ENCODE data around the gene FASN.

Gene FASN

DNA sequence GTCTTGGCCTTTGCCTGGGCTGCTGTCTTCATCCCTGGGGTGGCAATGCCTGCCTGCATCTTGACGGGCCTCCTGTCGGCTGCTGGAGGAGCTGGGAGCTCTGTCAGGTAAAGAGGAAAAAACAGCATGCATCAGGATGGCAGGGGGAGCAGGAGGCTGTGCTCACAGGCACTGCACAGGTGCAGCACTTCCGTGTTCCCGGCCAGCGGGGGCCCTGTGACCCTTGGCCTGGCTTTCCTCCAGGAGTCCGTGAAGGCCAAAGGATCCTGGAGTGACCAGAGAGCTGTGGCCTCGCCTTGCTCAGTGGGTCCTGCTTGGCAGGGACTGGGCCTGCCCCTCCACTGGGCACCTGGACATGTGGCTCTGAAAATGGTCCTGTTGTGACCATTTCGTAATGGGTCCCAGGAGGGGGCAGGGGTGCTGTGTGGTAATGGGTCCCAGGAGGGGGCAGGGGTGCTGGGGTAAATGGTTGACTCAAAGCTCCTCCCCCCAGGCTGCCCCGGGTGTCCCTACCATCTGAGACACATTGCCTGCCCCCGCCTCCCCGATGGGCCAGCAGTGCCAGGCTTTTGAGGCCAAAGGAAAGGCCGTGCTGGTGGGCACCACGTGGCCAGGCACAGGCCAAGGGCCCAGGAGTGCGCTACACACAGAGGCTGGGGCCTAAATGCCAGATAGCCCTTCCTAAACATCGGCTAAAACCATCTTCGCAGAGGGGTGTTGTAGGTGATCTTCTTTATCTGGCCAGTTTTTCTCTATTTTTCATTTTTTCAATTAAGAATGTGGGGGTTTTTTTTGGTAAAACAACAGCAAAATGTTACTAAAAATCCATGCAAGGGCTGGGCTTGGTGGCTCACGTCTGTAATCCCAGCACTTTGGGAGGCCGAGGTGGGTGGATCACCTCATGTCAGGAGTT lies 4.0 kb upstream of the FASN start:
- DNase-seq (ENCODE audit: low read depth, low spot score): no peak

GRCh38 chr17:82101301-82101715 lies 3.3 kb upstream of the FASN start:
- DNase-seq (ENCODE audit: low read depth, low spot score): no peak

DNA sequence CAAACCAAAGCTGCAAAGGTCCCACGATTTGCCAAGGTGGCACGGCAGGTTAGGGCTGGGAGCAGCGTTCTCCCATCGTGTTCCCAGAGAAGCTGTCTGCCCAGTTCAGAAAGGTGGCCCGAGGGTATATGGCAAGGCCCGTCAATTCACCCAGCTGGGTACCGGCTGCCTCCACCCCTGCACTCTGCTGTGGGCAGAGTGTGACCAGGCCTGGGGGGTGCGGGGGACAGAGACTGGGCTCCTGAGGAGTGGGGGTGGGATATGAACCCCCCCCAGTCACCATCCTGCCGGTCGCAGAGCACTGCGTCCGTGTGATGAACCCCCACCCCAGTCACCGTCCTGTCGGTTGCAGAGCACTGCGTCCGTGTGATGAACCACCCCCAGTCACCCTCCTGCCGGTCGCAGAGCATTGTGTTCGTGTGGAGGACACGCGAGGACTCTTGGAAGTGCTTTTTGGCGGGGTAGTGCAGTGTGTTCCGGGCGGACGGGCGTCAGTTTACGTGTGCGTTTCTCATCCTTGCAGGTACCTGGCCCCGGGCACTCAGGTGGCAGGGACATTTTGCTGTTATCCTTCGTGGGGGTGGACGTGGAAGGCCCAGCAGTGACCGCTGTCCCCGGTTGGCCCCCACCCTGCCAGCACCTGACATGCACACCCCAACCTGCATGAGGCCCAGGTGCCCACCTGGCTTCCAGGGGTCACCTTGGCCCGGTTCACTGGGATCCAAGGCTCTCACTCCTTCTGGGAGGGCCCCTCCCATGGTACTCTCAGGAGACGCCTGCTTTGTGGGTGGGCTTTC lies 2.7 kb upstream of the FASN start:
- DNase-seq (ENCODE audit: low read depth, low spot score): no peak

- DNase-seq (ENCODE audit: low read depth, low spot score): no peak
These were observed 1.1 kb upstream of the FASN start for GRCh38 chr17:82098939-82099763.

GRCh38 chr17:82097919-82098168 lies 192 bp downstream of the FASN start:
- DNase-seq (ENCODE audit: low read depth, low spot score): no peak

DNA sequence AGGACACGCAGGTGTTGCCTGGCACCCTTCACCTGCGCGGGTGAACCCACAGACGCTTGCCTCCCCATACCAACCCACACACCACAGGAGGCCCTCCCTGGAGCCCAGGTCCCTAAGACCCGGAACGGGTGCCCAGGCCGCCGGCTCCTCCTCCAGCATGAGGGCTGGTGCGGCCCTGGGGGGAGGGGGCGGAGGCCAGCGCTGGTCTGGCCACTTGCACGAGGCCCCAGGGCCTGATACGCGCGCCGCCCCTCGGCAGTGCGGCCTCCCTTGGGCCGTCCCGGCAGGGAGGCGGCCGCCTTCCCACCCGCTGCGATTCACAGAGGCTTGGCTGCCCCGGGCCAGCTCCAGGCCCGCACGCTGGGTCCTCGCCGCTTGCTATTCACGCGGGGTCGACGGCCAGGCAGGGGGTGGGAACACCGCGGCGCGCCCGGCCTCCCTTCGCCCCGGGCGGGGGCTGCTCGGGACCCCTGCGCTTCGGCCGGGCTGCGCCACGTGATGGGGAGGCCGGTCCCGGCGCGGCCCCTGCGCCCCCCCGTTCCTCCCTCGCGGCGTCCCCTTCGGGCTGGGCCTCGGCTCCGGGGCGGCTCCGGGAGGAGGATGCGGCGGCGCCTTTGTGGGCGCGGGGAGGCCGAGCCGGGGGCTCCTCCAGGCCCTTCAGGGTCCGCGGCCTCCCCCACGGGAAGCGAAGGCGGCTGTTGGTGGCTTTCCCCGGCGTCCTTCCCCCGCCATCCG lies 685 bp downstream of the FASN start:
- DNase-seq (ENCODE audit: low read depth, low spot score): no peak

DNA sequence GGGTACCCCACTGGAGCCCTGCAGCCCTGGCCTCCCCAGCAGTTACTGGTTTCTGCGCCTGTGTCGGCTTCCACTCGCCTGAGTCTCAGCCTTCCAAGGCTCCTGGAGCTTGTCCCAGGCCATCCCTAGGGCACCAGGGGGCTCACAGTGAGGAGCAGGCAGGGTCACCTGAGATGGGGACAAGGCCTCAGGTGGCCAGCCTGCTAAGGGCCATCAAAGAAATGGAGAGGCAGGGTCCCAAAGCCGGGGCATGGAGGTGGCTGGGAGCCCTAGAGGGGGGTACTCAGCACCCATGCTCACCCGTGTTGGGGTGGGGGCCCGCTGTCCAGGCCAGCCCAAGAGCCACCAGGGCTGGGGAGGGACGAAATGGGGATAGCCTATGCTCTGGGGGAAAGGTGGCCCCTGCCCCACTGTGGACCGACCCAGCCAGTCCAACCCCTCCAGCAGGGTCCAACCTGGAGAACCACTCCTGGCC lies 1.3 kb downstream of the FASN start:
- DNase-seq (ENCODE audit: low read depth, low spot score): no peak

DNA sequence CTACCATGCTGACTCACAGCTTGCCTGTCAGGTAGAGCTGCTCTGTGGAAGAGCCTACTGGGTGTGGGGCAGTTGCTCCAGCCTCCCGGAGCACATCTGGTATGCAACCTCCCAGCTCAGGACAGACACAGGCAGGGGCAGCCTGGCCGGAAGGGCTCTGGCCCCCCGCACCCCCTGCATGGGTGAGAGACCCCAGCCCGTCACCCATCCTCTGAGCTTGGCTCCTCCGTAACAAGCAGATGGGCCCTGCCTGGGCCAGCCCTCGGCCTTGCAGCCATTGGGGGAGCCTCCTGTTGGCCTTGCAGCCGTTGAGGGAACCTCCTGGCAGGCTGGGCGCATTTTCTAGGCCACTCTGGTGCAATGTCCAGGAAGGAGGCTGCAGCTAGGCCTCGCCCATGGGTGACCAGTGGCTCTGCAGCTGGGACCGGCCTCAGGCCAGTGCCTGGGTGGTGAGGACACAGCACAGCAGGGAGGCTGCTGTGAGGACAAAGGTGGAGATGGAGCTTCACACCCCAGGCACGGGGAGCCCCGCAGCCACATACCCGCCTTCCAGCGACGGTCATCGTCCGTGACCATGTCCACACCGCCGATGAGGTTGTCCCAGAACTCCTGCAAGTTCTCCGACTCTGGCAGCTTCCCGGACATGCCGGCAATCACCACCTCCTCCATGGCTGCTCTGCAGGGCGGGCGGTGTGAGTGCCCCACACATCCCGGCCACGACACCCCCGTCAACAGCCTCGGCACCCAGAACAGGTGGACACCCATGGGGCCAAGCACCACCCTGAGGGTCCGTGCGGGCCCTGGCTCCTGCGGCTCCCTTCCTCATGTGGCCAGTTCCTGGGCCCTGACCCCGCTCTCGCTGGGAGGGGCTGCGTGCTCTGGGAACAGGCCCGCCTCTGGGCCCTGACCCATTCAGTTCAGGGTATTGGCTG lies 2.0 kb downstream of the FASN start:
- no peak for DNase-seq (ENCODE audit: low read depth, low spot score)

GRCh38 chr17:82094931-82095776 lies 2.9 kb downstream of the FASN start:
- no peak for DNase-seq (ENCODE audit: low read depth, low spot score)

- no peak for DNase-seq (ENCODE audit: low read depth, low spot score)
These were observed 4.9 kb downstream of the FASN start for GRCh38 chr17:82092995-82093751.

DNA sequence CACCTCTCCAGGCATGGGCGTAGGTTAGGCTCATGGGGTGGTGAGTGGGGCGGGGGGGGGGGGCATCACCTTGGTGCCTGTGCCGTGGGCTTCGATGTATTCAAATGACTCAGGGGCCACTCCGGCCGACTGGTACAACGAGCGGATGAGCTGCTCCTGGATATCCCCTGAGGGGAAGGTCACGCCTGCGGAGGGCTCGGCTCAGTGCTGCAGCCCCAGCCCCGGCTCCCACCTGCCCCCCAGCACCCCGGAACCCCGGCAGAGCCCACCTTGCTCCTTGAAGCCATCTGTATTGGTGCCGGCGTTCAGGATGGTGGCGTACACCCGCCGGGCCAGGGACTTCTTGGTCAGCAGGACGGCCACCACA lies 5.4 kb downstream of the FASN start:
- no peak for DNase-seq (ENCODE audit: low read depth, low spot score)

GRCh38 chr17:82092094-82092586 lies 5.9 kb downstream of the FASN start:
- no peak for DNase-seq (ENCODE audit: low read depth, low spot score)

- DNase-seq (ENCODE audit: low read depth, low spot score): no peak
These were observed 6.6 kb downstream of the FASN start for GRCh38 chr17:82091264-82092066.

DNA sequence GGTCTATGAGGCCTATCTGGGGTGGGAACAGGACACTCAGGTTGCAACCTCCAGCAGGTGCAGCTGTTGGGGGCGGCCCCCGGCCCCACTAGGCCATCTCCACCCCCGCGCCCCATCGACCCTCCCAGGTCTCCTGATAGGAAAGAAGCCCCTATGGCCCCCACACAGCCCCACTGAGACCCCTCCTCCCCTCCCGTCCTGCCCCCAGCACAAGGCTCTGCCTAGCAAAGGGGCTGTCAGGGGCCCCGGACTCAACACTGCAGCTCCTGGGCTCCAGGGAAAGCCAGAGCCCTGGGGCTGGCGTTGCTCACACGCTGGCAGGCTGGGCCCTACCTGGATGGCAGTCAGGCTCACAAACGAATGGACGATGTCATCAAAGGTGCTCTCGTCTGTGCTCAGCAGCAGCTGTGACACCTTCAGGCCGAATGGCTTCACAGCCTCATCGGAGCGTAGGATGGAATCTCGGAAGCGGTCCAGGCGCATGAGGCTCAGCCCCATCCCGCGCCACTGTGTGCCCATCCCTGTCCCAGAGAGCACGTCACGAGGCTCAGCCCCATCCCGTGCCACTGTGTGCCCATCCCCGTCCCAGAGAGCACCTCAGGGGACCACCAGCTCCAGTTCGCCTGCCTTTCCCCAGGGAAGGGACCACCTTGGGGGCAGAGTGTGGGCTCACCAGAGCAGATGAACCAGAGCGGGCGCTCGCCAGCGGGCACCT lies 7.3 kb downstream of the FASN start:
- DNase-seq (ENCODE audit: low read depth, low spot score): no peak

DNA sequence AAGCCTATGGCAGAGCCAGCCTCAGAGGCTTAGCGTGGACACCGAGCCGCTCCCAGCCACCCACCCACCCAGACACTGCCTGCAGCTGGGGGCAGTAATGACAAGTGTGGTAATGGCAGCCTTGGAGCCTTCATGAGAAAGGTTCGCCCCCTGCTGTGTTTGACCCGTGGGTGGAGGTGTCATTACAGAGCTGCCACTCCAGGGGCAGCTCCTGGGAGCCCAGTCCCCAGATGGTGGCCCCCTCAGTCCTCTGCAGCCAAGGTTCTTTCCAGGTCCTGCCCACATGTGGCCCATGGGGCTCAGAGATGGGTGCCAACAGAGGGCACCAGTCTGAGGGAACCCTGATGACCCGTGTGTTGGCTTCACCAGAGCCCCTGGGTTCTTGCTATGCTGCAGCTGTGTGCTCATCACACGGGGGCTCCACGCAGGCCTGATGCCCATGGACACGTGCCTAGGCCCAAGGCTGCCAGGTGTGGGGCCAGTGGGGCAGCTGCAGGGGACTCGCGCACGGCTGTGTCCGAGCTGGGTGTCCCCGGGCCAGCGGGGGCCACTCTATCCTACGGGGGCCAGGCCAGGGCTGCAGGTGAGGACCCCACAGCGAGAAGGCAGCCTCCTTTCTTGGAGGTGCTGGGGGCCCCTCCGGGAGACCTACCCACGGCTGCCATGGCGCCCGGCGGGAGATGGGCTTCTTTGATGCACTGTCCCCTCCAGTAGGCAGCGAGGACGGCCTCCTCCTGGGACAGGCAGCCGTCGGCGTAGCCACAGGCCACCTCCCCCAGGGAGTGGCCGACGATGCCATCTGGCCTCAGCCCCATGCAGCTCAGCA lies 8.1 kb downstream of the FASN start:
- no peak for DNase-seq (ENCODE audit: low read depth, low spot score)
